Measurements from ENCODE around the gene MAOB.
"Not testable (repeated sequence)": the region's sequence is repeated elsewhere in the genome, so short reads cannot be mapped to it uniquely, and the experiment has no call there.

MAOB gene

DNA sequence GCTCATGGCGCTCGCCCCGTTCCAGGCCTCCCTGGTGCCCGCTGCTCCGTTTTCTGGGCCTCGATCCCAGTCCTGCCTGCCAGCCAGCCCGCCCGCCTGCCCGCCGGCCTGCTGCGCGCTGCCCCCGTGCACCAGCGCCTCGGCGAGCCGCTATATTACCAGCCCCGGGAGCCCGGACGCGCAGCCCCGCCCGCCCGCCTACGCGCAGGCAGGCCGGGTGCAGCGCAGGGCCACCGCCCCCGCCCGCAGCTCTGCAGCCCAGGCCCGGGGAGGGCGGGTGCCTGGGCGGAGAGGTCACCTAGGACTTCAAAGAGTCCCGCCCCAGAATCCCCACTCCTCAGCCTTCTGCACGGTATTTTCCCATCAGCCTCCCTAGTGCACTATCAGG, at the start of gene MAOB:
TSS of gene MAOB (minus strand) at position 157 of the 388 bp plus-strand sequence. CDS start at position 6, 151 bp downstream.
- no peak for DNase-seq

DNA sequence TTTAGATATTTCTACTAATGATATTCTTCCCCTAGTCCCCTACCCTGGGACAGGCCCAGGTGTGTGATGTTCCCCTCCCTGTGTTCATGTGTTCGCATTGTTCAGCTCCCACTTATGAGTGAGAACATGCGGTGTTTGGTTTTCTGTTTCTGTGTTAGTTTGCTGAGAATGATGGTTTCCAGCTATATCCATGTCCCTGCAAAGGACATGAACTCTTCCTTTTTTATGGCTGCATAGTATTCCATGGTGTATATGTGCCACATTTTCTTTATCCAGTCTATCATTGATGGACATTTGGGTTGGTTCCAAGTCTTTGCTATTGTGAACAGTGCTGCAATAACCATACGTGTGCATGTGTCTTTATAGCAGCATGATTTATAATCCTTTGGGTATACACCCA, 39.8 kb upstream of the MAOB start:
- not testable (repeated sequence) for DNase-seq

- DNase-seq, result not testable (repeated sequence)
These were observed 28.5 kb upstream of the MAOB start for GRCh38 chrX:43910772-43911171.

- DNase-seq, result no peak
These were observed 27.8 kb upstream of the MAOB start for GRCh38 chrX:43910012-43910411.

DNA sequence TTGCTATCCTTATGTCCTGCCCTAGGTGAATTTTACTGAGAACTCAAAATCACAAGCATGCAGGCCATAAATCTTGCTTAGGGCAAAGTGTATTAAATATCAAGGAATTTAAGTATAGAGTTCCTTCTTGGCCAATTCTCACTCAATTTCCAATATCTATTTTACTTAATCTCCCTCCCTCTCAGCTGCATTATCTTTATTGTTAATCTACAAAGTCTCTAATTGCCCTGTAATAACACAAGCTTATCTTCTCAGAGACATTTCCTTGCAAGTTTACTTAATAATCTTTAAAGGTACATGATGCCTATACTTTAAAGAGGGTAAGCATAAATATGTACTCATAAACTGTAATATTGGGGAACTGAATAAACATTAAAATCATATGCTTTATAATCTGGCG, 26.9 kb upstream of the MAOB start:
- DNase-seq, result no peak

- DNase-seq, result no peak
These were observed 17.9 kb upstream of the MAOB start for GRCh38 chrX:43899878-43900815.

DNA sequence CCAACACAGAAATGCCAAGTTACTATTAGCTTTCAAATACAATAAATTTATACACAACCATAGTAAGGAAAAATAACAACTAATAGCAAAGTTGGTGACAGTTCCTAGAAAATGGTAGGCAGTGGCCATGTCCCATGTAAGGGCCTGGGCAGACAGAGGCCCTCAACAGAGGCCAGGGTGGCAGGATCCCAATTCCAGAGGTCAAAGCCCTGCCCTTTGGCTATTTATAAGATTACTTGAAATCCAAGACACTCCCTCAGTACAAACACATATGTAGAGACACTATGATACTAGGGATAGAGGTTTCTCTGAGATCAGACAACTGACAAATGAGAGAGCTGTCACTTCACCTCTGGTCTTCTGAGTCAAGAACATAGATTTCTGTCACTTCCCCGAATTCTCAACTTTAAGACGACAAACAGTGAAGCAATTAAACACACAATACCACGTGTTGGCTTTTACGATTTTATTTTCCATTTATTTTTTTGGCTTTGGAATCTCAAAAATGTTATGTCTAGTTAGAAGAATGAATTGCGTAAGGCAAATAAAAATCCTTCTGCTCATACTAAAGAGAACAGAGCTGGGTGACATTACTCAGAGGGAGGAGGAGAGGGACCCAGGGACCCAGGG, 16.3 kb upstream of the MAOB start:
- no peak for DNase-seq

GRCh38 chrX:43897290-43897689, 15.0 kb upstream of the MAOB start:
- DNase-seq, result no peak

- no peak for DNase-seq
These were observed 10.2 kb upstream of the MAOB start for GRCh38 chrX:43892336-43892870.

DNA sequence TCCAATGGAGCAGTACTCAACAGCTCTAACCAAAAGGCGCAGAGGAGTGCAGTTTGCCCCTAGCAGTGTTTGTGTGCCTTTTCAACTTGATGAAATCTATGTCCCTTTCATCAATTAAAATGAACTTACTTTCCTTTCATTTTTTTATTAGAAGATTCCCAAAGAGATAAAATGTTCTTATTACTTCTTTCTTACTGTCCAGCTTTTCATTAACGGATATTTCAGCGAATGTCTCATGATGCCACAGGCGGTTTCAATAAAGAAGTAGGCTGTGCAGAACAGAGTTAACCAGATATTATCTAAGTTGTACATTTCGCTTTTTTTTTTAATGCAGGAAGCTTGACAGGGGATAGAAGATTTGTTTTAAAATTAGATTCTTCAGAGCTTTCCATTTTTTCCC, 3.4 kb upstream of the MAOB start:
- DNase-seq, result no peak

GRCh38 chrX:43881410-43882293, 598 bp downstream of the MAOB start:
- DNase-seq, result no peak

- no peak for DNase-seq
These were observed 1.8 kb downstream of the MAOB start for GRCh38 chrX:43880425-43880824.

- DNase-seq, result no peak
These were observed 3.2 kb downstream of the MAOB start for GRCh38 chrX:43878906-43879526.

GRCh38 chrX:43876680-43877079, 5.6 kb downstream of the MAOB start:
- DNase-seq, result no peak

GRCh38 chrX:43870758-43871419, 11.4 kb downstream of the MAOB start:
- no peak for DNase-seq

DNA sequence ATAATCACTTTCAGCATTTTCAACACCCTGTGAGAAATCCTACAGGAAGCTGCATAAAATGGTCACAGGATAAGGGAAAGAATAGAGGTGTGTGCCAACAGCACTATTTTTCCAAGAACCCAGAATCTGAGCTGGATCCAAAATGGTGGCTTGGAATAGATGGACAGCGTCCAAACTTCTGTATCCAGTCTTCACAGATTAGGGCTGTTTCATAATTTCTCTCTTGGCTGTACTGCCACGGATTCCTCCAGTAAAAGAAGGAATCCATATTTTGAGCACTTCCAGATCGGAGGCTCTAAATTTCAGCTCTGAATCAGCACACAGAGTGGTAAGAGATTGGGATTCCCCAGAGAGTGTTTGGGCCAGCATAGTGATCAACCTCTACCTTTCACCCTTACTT, 12.2 kb downstream of the MAOB start:
- no peak for DNase-seq

DNA sequence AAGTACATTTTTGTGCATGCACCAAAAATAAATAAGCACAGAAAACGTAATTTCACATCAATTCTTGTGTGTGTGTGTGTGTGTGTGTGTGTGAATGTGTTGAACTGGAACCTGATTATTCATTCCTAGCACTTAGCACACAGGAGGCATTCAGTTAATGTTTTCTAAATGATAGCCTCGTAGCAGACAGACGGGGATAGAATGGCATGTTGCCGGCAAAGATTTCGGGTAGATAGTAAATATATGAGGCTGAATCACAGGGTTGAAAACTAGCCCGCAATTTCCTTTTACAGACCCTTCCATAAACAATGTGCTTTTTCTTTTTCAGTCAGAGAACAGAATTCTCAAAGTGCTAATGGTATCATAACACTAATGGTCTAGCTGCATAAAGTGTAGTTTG, 13.5 kb downstream of the MAOB start:
- DNase-seq, result no peak

DNA sequence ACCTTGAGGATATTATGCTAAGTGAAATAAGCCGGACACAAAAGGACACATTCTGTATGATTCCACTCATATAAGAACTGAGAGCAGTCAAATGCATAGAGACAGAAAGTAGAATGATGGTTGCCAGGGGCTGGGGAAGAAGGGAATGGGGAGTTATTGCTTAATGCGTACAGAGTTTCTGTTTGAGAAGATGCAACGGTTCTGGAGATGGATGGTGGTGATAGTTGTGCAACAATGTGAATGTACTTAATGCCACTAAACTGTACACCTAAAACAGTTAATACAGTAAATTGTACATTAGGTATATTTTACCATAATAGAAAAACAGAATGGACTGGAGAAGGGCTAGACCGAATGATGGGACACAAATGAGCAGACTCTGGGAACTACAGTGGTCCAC, 15.8 kb downstream of the MAOB start:
- DNase-seq, result no peak

DNA sequence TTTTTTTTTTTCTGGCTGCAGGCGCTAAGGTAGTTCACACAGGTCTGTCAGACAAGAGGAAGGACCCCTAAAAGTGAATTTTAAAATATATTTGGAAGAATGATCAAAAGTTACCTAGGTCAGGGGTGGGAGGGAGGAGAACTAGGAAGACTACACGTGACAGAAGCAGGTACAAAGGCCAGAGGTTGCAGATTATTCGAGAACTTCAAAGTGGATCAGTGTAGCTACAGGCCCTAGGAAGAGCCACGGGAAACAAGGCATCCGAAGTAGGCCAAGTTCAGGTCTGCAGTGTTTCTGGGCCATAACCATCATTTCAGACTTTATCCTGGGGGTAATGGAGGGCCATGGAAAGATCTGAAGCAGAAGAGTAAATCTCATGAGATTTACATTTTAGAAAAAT, 16.5 kb downstream of the MAOB start:
- DNase-seq, result no peak

DNA sequence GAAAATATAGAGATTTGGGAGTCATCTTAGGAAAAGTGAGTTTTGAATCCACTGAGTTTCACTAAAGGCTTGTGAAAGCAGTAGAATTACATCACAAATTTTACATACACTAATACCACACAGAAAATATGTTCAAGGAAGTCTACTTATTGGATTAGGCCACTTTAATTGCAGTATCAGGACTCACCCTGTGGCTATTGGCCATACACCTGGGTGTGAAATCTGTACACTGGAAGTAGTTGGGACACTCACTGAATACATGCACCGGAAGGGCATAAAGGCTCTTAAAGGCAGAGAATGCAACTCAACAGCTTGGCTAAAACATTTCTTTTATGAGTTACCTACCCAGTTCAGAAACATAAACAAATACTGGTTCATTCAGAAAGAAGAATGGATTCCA, 19.8 kb downstream of the MAOB start:
- no peak for DNase-seq

DNA sequence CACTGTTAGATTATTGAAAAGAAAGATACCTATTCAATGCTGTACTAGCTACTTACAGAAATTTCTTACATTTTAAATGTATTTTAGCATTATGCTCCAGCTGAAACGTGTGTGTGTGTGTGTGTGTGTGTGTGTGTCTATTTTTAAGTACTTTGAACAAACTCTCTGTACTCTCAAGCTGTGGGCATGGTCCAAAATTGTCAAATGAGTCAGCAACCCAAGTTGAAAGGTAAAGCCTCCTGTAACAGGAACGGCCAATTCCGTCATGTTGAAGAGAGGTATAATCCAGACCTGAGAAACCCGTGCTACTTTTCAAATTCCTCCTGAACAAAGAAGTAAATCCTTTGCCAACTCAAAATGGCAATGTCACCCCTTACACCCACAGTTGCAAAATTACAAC, 20.5 kb downstream of the MAOB start:
- no peak for DNase-seq
